Fibroblast of the aortic adventitia (primary cell): ENCODE measurements around the gene NKX6-2. TPM values are rescaled to one million over a fixed set of nuclear protein-coding genes. Genes with fewer than 3 reads are reported as not detected.

Experiments used
- DNase-seq: peaks from one replicate; pipeline ENCODE4 v3.0.0-alpha.2; 2010; ENCODE audit warnings: low read depth
- H3K4me3 ChIP-seq: 2 replicates; pipeline ENCODE4 v1.5.1; 2011; ENCODE audit warnings: low read depth, mild to moderate bottlenecking, control low read depth, low read length, moderate library complexity
- CTCF ChIP-seq: IDR thresholded peaks from 2 replicates; pipeline ENCODE4 v1.5.1; 2011; ENCODE audit warnings: mild to moderate bottlenecking, low read length, control low read depth, inconsistent platforms; ENCODE audit not compliant: insufficient read depth
- total RNA-seq: library from RNA; depleted of rRNA; stranded (reverse); fragments of >200 nt; gene quantifications from 2 replicates; pipeline ENCODE4 v1.2.3, GENCODE V29; 2012; ENCODE audit warnings: low replicate concordance

NKX6-2 gene
- total RNA-seq, 1 donor = not detected

- DNase-seq = no peak
- no peak overlapping the region for H3K4me3 ChIP-seq
- TF ChIP-seq CTCF = no peak
Observed at GRCh38 chr10:132790934-132791829, 5.2 kb upstream of the NKX6-2 start.

- no peak overlapping the region for H3K4me3 ChIP-seq
- DNase-seq = no peak
- TF ChIP-seq CTCF = no peak
Observed at GRCh38 chr10:132790470-132790869, 4.5 kb upstream of the NKX6-2 start.

GRCh38 chr10:132789659-132790148 lies 3.8 kb upstream of the NKX6-2 start:
- no peak for TF ChIP-seq CTCF
- DNase-seq = no peak
- no peak overlapping the region for H3K4me3 ChIP-seq

GRCh38 chr10:132788831-132789219 lies 2.9 kb upstream of the NKX6-2 start:
- no peak for DNase-seq
- no peak for TF ChIP-seq CTCF
- no peak overlapping the region for H3K4me3 ChIP-seq

GRCh38 chr10:132788180-132788830 lies 2.4 kb upstream of the NKX6-2 start:
- DNase-seq = no peak
- peak; percentile 12 for TF ChIP-seq CTCF

GRCh38 chr10:132787495-132788179 lies 1.7 kb upstream of the NKX6-2 start:
- DNase-seq = no peak
- TF ChIP-seq CTCF = no peak
- no peak overlapping the region for H3K4me3 ChIP-seq

More at GRCh38 chr10:132788180-132788830, 2.4 kb upstream of the NKX6-2 start:
- no peak overlapping the region for H3K4me3 ChIP-seq
